K562 (cell line): ENCODE data around the gene EIF2S3. TPM values are rescaled to one million over a fixed set of nuclear protein-coding genes. Genes with fewer than 3 reads are reported as not detected.

Experiments
- ADNP ChIP-seq: fragments of 200-800 bp; sonication (Bioruptor generic); IDR thresholded peaks from 2 replicates; pipeline ENCODE4 v1.6.1; 2016; ENCODE audit warnings: missing genetic modification characterization, missing compliant biosample characterization
- ARID2 ChIP-seq: fragments of 450-650 bp; IDR thresholded peaks from 2 replicates; pipeline ENCODE4 v1.6.1; 2017; ENCODE audit warnings: antibody characterized with exemption, mild to moderate bottlenecking
- BRCA1 ChIP-seq, 2 experiments: fragments of 450-650 bp in 1 of 2; sonication (generic) in 1 of 2; formaldehyde crosslinking in 1 of 2; IDR thresholded peaks; 2 replicates each; pipeline versions ENCODE4 v1.5.0 to v1.6.1; 2017 to 2020; ENCODE audit warnings: mild to moderate bottlenecking in 1 of 2, missing genetic modification reagents in 1 of 2
- CTBP1 ChIP-seq: fragments of 450-650 bp; IDR thresholded peaks from 2 replicates; pipeline ENCODE4 v1.6.1; 2016; ENCODE audit warnings: borderline replicate concordance
- HIVEP1 ChIP-seq: fragments of 250-450 bp; sonication (Bioruptor Pico); IDR thresholded peaks from 2 replicates; pipeline ENCODE4 v1.4.0; 2020; ENCODE audit warnings: mild to moderate bottlenecking
- KLF16 ChIP-seq: IDR thresholded peaks from 2 replicates; pipeline ENCODE4 v1.6.1; 2016; ENCODE audit warnings: antibody characterized with exemption
- LARP7 ChIP-seq: fragments of 450-650 bp; IDR thresholded peaks from 2 replicates; pipeline ENCODE4 v1.6.1; 2016
- MBD2 ChIP-seq: sonication (generic); IDR thresholded peaks from 2 replicates; pipeline ENCODE4 v1.6.1; 2016; ENCODE audit warnings: low read depth, borderline replicate concordance
- NELFE ChIP-seq: IDR thresholded peaks from 2 replicates; pipeline ENCODE4 v1.6.1; 2011; ENCODE audit warnings: mild to moderate bottlenecking; ENCODE audit not compliant: insufficient read depth, insufficient read length
- NR2C2 ChIP-seq, 2 experiments: fragments of 200-800 bp in 1 of 2; sonication (Bioruptor generic) in 1 of 2; sonication (generic) in 1 of 2; formaldehyde crosslinking in 1 of 2; IDR thresholded peaks; 2 replicates each; pipeline versions ENCODE4 v1.6.1 to v1.8.0; 2016 to 2022; ENCODE audit warnings: mild to moderate bottlenecking in 1 of 2, missing compliant biosample characterization in 1 of 2, missing genetic modification characterization in 1 of 2, missing genetic modification reagents in 1 of 2
- POLR3A ChIP-seq: IDR thresholded peaks from 2 replicates; pipeline ENCODE4 v1.6.1; 2011; ENCODE audit warnings: borderline replicate concordance, mild to moderate bottlenecking, moderate library complexity; ENCODE audit not compliant: insufficient read length, insufficient read depth; ENCODE audit errors: extremely low read depth
- SP2 ChIP-seq: IDR thresholded peaks from 2 replicates; pipeline ENCODE4 v1.6.1; 2011; ENCODE audit warnings: mild to moderate bottlenecking, low read depth, low read length, moderate library complexity; ENCODE audit not compliant: poor library complexity, severe bottlenecking; ENCODE audit errors: extremely low read depth
- TBL1XR1 ChIP-seq, 2 experiments: IDR thresholded peaks; 2 replicates each; pipeline ENCODE4 v1.6.1; 2012; ENCODE audit warnings: improper control_type of control experiment in 2 of 2, low read length in 2 of 2, mild to moderate bottlenecking in 1 of 2
- ZNF175 ChIP-seq: fragments of 200-800 bp; sonication (Bioruptor generic); IDR thresholded peaks from 2 replicates; pipeline ENCODE4 v1.6.1; 2016; ENCODE audit warnings: low read depth, mild to moderate bottlenecking, missing genetic modification characterization, missing compliant biosample characterization
- ZNF197 ChIP-seq: fragments of 200-800 bp; sonication (Bioruptor generic); IDR thresholded peaks from 2 replicates; pipeline ENCODE4 v1.6.1; 2016; ENCODE audit warnings: low read depth, missing genetic modification characterization, missing compliant biosample characterization
- ZNF586 ChIP-seq: fragments of 450-650 bp; formaldehyde crosslinking; conservative IDR thresholded peaks from 2 replicates; pipeline ENCODE4 v1.4.0; 2020; ENCODE audit warnings: mild to moderate bottlenecking, moderate library complexity
- polyA plus RNA-seq, 8 experiments: library from polyadenylated mRNA; depleted of rRNA in 4 of 8; stranded (reverse) in 5 of 8; unstranded in 3 of 8; fragments of >200 nt; fragmentation: Nextera tagmentation in 2 of 8; fragmentation: Illumina TruSeq in 1 of 8; extraction: Ambion mirVana in 2 of 8; extraction: Trizol in 1 of 8; gene quantifications; 2 replicates each; pipeline versions ENCODE4 v1.2.1 to v1.2.3, GENCODE V29; 2011 to 2014; ENCODE audit warnings: inconsistent platforms in 1 of 8, missing spikeins in 1 of 8
- total RNA-seq, 7 experiments: library from RNA; depleted of rRNA in 6 of 7; stranded (reverse); fragments of >200 nt in 6 of 7; fragmentation: Illumina TruSeq in 2 of 7; extraction: Trizol in 2 of 7; gene quantifications; 2 replicates each; pipeline versions ENCODE4 v1.2.1 to v1.2.3, GENCODE V29; 2011 to 2021; ENCODE audit warnings: low replicate concordance in 1 of 7
- TF ChIP-seq, protein P1 (sequence below): fragments of 450-650 bp; formaldehyde crosslinking; IDR thresholded peaks from 2 replicates; pipeline ENCODE4 v1.4.0; 2020; ENCODE audit warnings: mild to moderate bottlenecking, moderate library complexity
- TF ChIP-seq, protein P2 (sequence below): sonication (generic); formaldehyde crosslinking; IDR thresholded peaks from 2 replicates; pipeline ENCODE4 v1.8.1; 2022; ENCODE audit warnings: missing genetic modification reagents
- TF ChIP-seq, protein P3 (sequence below): IDR thresholded peaks from 2 replicates; pipeline ENCODE4 v1.6.1; 2011; ENCODE audit not compliant: insufficient read length; ENCODE audit errors: extremely low read depth

The EIF2S3 gene
- total and polyA plus RNA-seq, 9 of the 15 experiments (the other 6 are each of a cell fraction or from before 2014, with no cell fraction given), result 148 to 439 (median 275) TPM

DNA sequence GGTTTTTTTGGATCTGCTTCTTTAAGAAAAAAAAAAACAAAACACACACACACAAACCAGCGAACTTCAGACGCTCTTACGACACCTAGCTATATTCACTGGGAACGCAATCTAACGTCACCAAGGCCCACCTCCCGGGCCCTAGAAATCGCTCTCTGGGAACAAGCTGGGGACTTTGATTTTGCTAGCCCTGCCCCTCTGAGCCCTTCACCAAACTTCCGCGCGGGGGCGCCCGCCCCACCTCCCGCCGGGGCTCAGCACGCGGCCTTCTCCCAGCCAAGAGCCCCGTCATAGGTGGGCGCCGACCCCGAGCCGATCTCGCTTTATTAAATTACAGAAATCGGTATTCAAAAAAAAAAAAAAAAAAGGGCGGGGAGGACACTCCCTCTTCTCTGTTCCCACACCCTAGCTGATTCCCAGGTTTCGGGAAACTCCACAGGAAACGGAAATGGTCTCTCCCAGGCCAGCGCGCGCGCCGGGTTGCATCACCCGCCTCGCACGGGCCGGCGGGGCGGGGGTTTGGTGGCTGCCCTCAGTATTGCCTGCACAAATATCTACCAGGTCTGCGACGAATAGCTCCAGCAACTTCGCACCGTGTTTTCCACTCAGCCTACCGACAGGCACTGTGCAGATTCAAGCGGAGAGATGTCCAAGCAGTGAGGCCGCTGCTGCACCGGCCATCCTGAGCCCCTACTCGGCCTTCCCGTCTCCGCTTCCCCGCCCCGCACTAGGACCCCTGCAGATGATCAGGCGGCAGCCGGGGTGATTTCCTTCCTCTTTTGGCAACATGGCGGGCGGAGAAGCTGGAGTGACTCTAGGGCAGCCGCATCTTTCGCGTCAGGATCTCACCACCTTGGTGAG lies at the start of gene EIF2S3 (continued):
- TF ChIP-seq, protein P1, sequence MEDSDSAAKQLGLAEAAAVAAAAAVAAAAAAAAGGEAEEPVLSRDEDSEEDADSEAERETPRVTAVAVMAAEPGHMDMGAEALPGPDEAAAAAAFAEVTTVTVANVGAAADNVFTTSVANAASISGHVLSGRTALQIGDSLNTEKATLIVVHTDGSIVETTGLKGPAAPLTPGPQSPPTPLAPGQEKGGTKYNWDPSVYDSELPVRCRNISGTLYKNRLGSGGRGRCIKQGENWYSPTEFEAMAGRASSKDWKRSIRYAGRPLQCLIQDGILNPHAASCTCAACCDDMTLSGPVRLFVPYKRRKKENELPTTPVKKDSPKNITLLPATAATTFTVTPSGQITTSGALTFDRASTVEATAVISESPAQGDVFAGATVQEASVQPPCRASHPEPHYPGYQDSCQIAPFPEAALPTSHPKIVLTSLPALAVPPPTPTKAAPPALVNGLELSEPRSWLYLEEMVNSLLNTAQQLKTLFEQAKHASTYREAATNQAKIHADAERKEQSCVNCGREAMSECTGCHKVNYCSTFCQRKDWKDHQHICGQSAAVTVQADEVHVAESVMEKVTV (CRISPR knock-in tag), result 0 out of 2 replicates have a peak, but pooled peaks have one; percentile 22
- TF ChIP-seq SP2 (no peak), NR2C2 (CRISPR knock-in tag; IDR thresholded peaks at IDR 0.05) (no peak), NR2C2 (tag; IDR thresholded peaks at IDR 0.05) (peak; percentile 76; the same call in 1 of the 2 replicates), NELFE (no peak), ZNF175 (CRISPR knock-in tag) (0 out of 2 replicates have a peak, but pooled peaks have one; percentile 33), ZNF586 (CRISPR knock-in tag) (no peak), POLR3A (no peak), CTBP1 (peak; percentile 47; the same call in 1 of the 2 replicates), MBD2 (no peak), ZNF197 (no peak), HIVEP1 (CRISPR knock-in tag) (no peak), TBL1XR1 (IDR thresholded peaks at IDR 0.05; ENCODE audit: low read length in 2 of 2) (peak in 1 of 2 experiments; percentile 33; a peak in 1 of 4 replicates), ARID2 (no peak), ADNP (tag) (no peak), LARP7 (no peak), BRCA1 (IDR thresholded peaks at IDR 0.05) (no peak), BRCA1 (CRISPR knock-in tag; IDR thresholded peaks at IDR 0.05) (no peak), KLF16 (no peak)
- TF ChIP-seq, protein P2, sequence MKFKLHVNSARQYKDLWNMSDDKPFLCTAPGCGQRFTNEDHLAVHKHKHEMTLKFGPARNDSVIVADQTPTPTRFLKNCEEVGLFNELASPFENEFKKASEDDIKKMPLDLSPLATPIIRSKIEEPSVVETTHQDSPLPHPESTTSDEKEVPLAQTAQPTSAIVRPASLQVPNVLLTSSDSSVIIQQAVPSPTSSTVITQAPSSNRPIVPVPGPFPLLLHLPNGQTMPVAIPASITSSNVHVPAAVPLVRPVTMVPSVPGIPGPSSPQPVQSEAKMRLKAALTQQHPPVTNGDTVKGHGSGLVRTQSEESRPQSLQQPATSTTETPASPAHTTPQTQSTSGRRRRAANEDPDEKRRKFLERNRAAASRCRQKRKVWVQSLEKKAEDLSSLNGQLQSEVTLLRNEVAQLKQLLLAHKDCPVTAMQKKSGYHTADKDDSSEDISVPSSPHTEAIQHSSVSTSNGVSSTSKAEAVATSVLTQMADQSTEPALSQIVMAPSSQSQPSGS (CRISPR knock-in tag), result no peak
- TF ChIP-seq, protein P3, sequence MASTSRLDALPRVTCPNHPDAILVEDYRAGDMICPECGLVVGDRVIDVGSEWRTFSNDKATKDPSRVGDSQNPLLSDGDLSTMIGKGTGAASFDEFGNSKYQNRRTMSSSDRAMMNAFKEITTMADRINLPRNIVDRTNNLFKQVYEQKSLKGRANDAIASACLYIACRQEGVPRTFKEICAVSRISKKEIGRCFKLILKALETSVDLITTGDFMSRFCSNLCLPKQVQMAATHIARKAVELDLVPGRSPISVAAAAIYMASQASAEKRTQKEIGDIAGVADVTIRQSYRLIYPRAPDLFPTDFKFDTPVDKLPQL, result no peak
